Thoracic aorta (tissue), 2 donors: Measurements from ENCODE around the gene CCL22. TPM values are rescaled to one million over a fixed set of nuclear protein-coding genes. Genes with fewer than 3 reads are reported as not detected.
A peak's percentile ranks its signal among the peaks of the same experiment; 100 is the strongest.

Experiments used
- ATAC-seq: fragments of 150-250 bp; one replicate; pipeline ENCODE4 v1.8.0; 2017; ENCODE audit warnings: low read depth; ENCODE audit not compliant: insufficient number of reproducible peaks, low FRiP score
- DNase-seq: peaks from one replicate; pipeline ENCODE4 v3.0.0-alpha.2; 2020; ENCODE audit warnings: low spot score
- H3K27ac ChIP-seq, 2 donors: fragments of 200-600 bp; sonication (generic); 1 replicate in 1 of 2; 2 replicates in 1 of 2; pipeline ENCODE4 v1.5.1; 2016; ENCODE audit warnings: mild to moderate bottlenecking in 2 of 2, moderate library complexity in 2 of 2
- H3K27me3 ChIP-seq: fragments of 200-600 bp; sonication (generic); replicated peaks from 2 replicates; pipeline ENCODE4 v1.6.0; 2016; ENCODE audit warnings: mild to moderate bottlenecking; ENCODE audit not compliant: insufficient read depth
- H3K36me3 ChIP-seq: fragments of 200-600 bp; sonication (generic); one replicate; pipeline ENCODE4 v1.5.1; 2016
- H3K4me1 ChIP-seq, 2 donors: fragments of 200-600 bp; sonication (generic); 1 replicate in 1 of 2; 2 replicates in 1 of 2; pipeline versions ENCODE4 v1.5.1 to v1.6.0; 2016; ENCODE audit warnings: low read depth in 2 of 2, mild to moderate bottlenecking in 1 of 2; ENCODE audit not compliant: control insufficient read depth in 1 of 2
- H3K4me3 ChIP-seq: fragments of 200-600 bp; sonication (generic); 2 replicates; pipeline ENCODE4 v1.5.1; 2016; ENCODE audit warnings: mild to moderate bottlenecking
- H3K9me3 ChIP-seq: fragments of 200-600 bp; sonication (generic); 2 replicates; pipeline ENCODE4 v1.5.1; 2016
- total RNA-seq, 2 donors: library from RNA; depleted of rRNA; stranded (reverse); fragments of >200 nt; gene quantifications; one replicate each; pipeline versions ENCODE4 v1.1.0 to v1.2.3, GENCODE V29; 2016
- TF ChIP-seq, protein P1 (sequence below): fragments of 200-600 bp; sonication (generic); IDR thresholded peaks from one replicate; pipeline ENCODE4 v1.5.1; 2019; ENCODE audit warnings: antibody characterized with exemption

Gene CCL22
- total RNA-seq, 2 donors from 2014 or later, result not detected

DNA sequence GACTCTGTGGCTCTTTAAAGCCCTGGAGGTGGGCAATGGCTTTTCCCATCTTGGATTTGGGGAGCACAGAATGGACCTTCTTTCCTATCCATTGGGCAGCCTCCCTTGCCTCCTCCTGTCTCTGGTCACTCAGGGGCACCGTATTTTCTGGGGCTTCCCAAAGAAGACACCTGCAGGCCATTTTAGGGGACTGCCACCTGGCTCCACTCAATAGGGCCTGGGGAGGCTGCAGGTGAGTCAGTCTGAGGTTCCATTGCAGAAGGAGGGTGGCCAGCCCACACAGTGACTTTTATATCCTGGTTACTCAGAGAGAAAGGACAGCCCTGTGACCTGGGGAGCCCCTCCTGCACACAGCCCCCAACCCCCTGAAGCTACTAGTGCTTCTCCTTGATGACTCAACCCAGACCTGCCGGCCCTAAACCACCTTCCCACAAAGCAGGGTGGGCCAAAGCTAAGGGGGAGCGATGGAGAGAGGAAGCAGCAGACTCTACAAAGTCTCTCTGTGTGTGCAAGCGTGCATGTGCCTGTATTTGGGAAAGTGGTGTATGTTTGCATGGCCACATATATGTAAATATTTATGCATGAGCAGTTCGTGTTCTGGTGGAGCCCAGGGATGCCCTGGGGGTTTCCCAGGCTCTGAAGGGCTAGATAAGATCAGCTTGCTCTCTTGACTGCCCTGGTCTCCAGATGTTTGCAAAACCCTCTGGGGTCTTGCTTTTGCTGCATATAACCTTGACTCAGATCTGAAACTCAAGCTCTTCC lies 18.7 kb downstream of the CCL22 start:
- H3K27me3 ChIP-seq, result no peaks in the 10 kb centered on the region
- peaks cover 21 to 79% of the 10 kb centered on the region in 2 donors for H3K4me1 ChIP-seq
- DNase-seq, result no peak
- peak overlapping the region; percentile 44 to 98 for H3K27ac ChIP-seq
- H3K36me3 ChIP-seq, result peaks cover 19% of the 10 kb centered on the region
- no peak for ATAC-seq
- H3K4me3 ChIP-seq, result no peak overlapping the region
- no peaks in the 10 kb centered on the region for H3K9me3 ChIP-seq
- TF ChIP-seq, protein P1, sequence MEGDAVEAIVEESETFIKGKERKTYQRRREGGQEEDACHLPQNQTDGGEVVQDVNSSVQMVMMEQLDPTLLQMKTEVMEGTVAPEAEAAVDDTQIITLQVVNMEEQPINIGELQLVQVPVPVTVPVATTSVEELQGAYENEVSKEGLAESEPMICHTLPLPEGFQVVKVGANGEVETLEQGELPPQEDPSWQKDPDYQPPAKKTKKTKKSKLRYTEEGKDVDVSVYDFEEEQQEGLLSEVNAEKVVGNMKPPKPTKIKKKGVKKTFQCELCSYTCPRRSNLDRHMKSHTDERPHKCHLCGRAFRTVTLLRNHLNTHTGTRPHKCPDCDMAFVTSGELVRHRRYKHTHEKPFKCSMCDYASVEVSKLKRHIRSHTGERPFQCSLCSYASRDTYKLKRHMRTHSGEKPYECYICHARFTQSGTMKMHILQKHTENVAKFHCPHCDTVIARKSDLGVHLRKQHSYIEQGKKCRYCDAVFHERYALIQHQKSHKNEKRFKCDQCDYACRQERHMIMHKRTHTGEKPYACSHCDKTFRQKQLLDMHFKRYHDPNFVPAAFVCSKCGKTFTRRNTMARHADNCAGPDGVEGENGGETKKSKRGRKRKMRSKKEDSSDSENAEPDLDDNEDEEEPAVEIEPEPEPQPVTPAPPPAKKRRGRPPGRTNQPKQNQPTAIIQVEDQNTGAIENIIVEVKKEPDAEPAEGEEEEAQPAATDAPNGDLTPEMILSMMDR, result no peak

DNA sequence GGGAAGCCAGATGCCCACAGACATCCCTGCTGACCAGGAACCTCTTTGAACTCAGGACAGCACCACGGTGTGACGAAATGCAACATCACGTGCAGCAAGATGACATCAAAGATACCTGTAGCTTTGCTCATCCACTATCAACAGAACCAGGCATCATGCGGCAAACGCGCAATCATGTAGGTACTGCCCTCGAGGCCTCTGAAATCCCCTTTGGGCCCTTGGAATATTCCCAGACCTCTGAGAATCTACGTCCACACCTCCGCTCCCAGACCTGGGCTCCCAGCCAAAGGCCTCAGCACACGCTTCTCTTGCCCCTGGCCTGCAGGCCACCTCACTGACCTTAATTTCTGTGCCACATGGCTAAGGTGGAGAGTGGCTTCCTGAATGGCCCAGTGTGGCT lies 21.0 kb downstream of the CCL22 start:
- Histone ChIP-seq H3K4me3 (no peak overlapping the region), H3K9me3 (no peaks in the 10 kb centered on the region), H3K36me3 (peaks cover 31% of the 10 kb centered on the region), H3K4me1 (peaks cover 32 to 90% of the 10 kb centered on the region in 2 donors), H3K27me3 (no peaks in the 10 kb centered on the region), H3K27ac (peak overlapping the region; percentile 55 to 98)
- TF ChIP-seq, protein P1, result no peak
- ATAC-seq (no peak), DNase-seq (no peak)

DNA sequence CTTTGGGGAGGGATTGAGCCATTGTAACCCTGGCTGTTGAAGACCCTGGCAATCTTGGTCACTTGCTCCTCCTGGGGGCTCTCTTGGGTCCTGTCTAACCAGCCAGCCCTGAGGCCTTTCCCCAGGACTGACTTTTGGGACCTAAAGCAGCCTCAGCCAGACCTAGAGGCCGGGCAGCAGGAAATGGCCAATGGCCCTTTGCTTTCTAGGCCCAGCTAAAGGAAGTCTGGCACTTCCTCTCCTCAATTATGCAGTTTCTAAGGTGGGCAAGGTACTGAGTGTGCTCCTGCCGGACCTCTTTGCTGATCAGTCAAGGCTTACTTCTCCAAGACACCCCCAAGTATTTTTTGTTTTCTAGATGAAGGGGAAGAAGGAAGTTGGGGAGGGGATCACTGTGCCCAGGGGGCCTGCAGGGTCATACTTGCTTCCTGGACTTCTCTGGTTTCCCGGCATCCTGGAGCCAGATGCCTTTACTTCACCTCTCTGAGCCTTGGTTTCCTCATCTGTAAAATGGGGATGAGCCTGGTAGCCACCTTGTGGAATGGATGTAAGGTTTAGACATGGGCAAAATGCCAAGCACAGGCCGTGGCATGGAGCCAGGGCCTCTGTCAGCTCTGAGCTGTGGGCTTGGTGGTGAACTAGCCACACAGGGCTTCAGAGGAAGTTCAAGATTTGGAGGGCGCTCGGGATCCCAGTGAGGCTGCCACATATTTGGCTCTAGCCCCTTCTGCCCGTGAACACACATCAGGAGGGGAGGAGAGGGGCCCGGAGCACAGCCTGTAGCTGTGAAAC lies 22.3 kb downstream of the CCL22 start:
- H3K9me3 ChIP-seq, result no peaks in the 10 kb centered on the region
- H3K27me3 ChIP-seq, result no peaks in the 10 kb centered on the region
- ATAC-seq (no peak), DNase-seq (no peak)
- no peak overlapping the region for H3K4me3 ChIP-seq
- H3K36me3 ChIP-seq, result peaks cover 31% of the 10 kb centered on the region
- TF ChIP-seq, protein P1, result no peak
- H3K27ac ChIP-seq, result peak overlapping the region; percentile 55 to 98
- H3K4me1 ChIP-seq, result peaks cover 32 to 82% of the 10 kb centered on the region in 2 donors

DNA sequence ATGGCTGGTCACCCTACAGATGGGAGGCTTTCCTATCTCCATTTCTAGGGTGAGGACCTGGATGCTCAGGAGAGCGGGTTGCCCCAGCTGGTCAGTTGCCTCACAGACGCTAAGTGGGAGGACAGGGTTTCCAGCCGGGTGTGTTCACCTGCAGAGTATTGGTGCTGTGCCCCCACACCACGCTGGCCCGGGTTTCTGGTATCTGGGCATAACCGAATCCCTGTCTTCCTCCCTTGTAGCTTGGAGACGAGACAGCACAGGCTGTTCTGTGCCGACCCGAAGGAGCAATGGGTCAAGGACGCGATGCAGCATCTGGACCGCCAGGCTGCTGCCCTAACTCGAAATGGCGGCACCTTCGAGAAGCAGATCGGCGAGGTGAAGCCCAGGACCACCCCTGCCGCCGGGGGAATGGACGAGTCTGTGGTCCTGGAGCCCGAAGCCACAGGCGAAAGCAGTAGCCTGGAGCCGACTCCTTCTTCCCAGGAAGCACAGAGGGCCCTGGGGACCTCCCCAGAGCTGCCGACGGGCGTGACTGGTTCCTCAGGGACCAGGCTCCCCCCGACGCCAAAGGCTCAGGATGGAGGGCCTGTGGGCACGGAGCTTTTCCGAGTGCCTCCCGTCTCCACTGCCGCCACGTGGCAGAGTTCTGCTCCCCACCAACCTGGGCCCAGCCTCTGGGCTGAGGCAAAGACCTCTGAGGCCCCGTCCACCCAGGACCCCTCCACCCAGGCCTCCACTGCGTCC lies 23.4 kb downstream of the CCL22 start:
- no peaks in the 10 kb centered on the region for H3K9me3 ChIP-seq
- H3K36me3 ChIP-seq, result peaks cover 31% of the 10 kb centered on the region
- H3K4me1 ChIP-seq, result peaks cover 35 to 82% of the 10 kb centered on the region in 2 donors
- DNase-seq, result no peak
- H3K27me3 ChIP-seq, result no peaks in the 10 kb centered on the region
- H3K4me3 ChIP-seq, result no peak overlapping the region
- ATAC-seq, result no peak
- TF ChIP-seq, protein P1, result no peak
- peak overlapping the region; percentile 55 to 98 for H3K27ac ChIP-seq
